Small intestine (tissue), 7 donors: ENCODE measurements around the gene KIRREL3. TPM values are rescaled to one million over a fixed set of nuclear protein-coding genes. Genes with fewer than 3 reads are reported as not detected.

Source experiments
- DNase-seq, 2 donors: peaks; one replicate each; pipeline versions ENCODE4 v3.0.0 to v3.0.0-alpha.2; 2013
- FAIRE-seq: peaks from 2 replicates; lab custom pipeline; 2012; peaks lifted over from hg19 to GRCh38; lab: Jason Lieb, UNC
- H3K27ac ChIP-seq, 3 donors: one replicate each; pipeline ENCODE4 v1.5.1; 2013; ENCODE audit warnings: low read length in 2 of 3, mild to moderate bottlenecking in 2 of 3, control low read depth in 1 of 3, inconsistent platforms in 1 of 3, low read depth in 1 of 3, moderate library complexity in 1 of 3
- H3K27me3 ChIP-seq, 3 donors: one replicate each; pipeline ENCODE4 v1.6.1; 2013; ENCODE audit warnings: low read length in 3 of 3, inconsistent platforms in 1 of 3; ENCODE audit not compliant: control insufficient read depth in 3 of 3, insufficient read depth in 3 of 3
- H3K36me3 ChIP-seq, 3 donors: one replicate each; pipeline ENCODE4 v1.6.1; 2013; ENCODE audit warnings: low read length in 3 of 3, inconsistent platforms in 1 of 3, low read depth in 1 of 3, mild to moderate bottlenecking in 1 of 3, moderate library complexity in 1 of 3; ENCODE audit not compliant: control insufficient read depth in 3 of 3, insufficient read depth in 2 of 3
- H3K4me1 ChIP-seq, 3 donors: one replicate each; pipeline ENCODE4 v1.6.1; 2013; ENCODE audit warnings: low read length in 2 of 3, inconsistent platforms in 1 of 3, low read depth in 1 of 3, mild to moderate bottlenecking in 1 of 3, moderate library complexity in 1 of 3; ENCODE audit not compliant: control insufficient read depth in 3 of 3, insufficient read depth in 2 of 3
- H3K4me3 ChIP-seq, 3 donors: one replicate each; pipeline ENCODE4 v1.5.1; 2013; ENCODE audit warnings: low read length in 3 of 3, control low read depth in 1 of 3, inconsistent platforms in 1 of 3, low read depth in 1 of 3, mild to moderate bottlenecking in 1 of 3, moderate library complexity in 1 of 3
- H3K9me3 ChIP-seq, 2 donors: one replicate each; pipeline ENCODE4 v1.6.1; 2013; ENCODE audit warnings: low read depth in 1 of 2, low read length in 1 of 2; ENCODE audit not compliant: control insufficient read depth in 2 of 2, insufficient read depth in 1 of 2
- WGBS, 3 donors: extraction: QIAGEN DNeasy Blood & Tissue Kit; methylation state at CpG; one replicate each; pipeline ENCODE4 v1.1.7; 2013; 5-methylcytosine and 5-hydroxymethylcytosine counted together
- polyA plus RNA-seq, 4 donors: library from polyadenylated mRNA; stranded (reverse) in 3 of 4; unstranded in 1 of 4; fragments of 200-250 nt in 3 of 4; fragments of 120-200 nt in 1 of 4; gene quantifications; one replicate each; pipeline versions ENCODE4 v1.2.1 to v1.2.3, GENCODE V29; 2013
- donor health status: healthy with polysubstance abuse.
- donor health status: control.
- donor health status: control.
- donor health status: Bipolar disorder and iron deficiency.
- donor health status: healthy.

The KIRREL3 gene
- polyA plus RNA-seq, 4 donors: 0.18 to 0.61 TPM; not detected in 2

GRCh38 chr11:126743628-126744027 lies 256.9 kb downstream of the KIRREL3 start:
- WGBS, 3 donors: 44 to 57% (median 47%) methylated on average over 2 of the region's 2 CpGs
- FAIRE-seq: no peak

DNA sequence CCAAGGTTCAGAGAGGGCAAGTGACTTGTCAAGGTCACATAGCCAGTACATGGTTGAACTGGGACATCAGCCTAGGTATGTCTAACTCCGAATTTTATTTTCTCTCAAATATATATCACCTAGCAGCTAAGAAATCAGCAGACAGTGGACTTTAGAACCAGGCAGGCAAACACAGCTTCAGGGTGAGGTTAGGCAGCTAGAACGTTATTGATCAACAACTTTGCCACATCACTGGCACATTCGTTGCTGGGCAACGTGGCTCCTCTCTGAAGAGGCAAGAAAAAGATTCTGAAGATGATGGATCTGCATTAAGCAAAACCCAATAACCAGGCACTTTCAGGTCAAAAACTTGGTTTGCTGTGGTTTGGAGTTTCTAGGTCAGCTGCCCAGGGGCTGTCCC lies 258.0 kb downstream of the KIRREL3 start:
- Histone ChIP-seq H3K36me3 (no peaks in the 10 kb centered on the region), H3K9me3 (no peaks in the 10 kb centered on the region), H3K27ac (no peak overlapping the region), H3K4me1 (no peaks in the 10 kb centered on the region), H3K4me3 (no peak overlapping the region), H3K27me3 (peaks cover 0 to 3% (median 0%) of the 10 kb centered on the region in 3 donors)
- DNase-seq: peak in 1 of 2 donors; percentile 16
- no peak for FAIRE-seq
- 15 to 54% (median 32%) methylated on average over 4 of the region's 4 CpGs for WGBS, 3 donors

More at GRCh38 chr11:126743628-126744027, 256.9 kb downstream of the KIRREL3 start:
- Histone ChIP-seq H3K4me3 (no peak overlapping the region), H3K4me1 (no peaks in the 10 kb centered on the region), H3K27me3 (peaks cover 0 to 3% (median 0%) of the 10 kb centered on the region in 3 donors), H3K9me3 (no peaks in the 10 kb centered on the region), H3K27ac (no peak overlapping the region), H3K36me3 (no peaks in the 10 kb centered on the region)
- no peak for DNase-seq

- 67 to 84% (median 74%) methylated on average over 1 of the region's 1 CpG for WGBS, 3 donors
- no peak for DNase-seq
- Histone ChIP-seq H3K9me3 (no peaks in the 10 kb centered on the region), H3K27ac (no peak overlapping the region), H3K4me3 (no peak overlapping the region), H3K4me1 (no peaks in the 10 kb centered on the region), H3K27me3 (peaks cover 0 to 5% (median 0%) of the 10 kb centered on the region in 3 donors), H3K36me3 (no peaks in the 10 kb centered on the region)
- FAIRE-seq: no peak
Observed at GRCh38 chr11:126740846-126741245, 259.7 kb downstream of the KIRREL3 start.

DNA sequence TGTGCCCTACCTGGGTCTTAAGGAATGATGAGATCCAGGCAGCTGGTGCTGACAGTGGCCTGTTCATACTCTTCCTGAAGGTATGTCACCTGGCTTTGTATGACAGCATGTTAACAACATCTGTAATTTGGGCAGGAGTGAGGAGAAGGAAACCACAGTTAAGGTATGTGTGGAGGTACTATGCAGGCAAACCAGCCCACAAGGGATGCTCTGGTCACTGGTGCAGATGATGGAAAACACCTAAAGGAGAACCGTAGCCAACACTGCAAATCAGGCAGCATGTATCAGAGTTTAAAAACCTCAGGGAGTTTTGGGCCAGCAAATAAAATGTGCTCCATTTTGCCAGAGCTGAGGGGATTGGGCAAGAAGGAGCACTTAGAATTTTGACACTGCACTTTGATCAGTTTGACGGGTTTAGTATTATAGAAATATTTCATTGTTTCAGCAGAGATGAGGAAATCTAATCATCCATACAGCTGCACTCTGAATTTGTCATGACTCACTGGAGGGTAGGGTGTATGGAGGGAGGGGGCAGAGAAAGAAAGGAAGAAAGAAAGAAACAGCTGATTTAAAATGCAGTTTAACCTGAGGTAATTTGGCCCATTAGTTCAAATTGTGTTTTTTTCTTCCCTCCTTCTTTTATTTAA lies 260.9 kb downstream of the KIRREL3 start:
- 43 to 57% (median 57%) methylated on average over 2 of the region's 2 CpGs for whole genome bisulfite sequencing, 3 donors
- no peaks in the 10 kb centered on the region for H3K36me3 ChIP-seq
- FAIRE-seq (no peak), DNase-seq (no peak)
- H3K4me1 ChIP-seq: no peaks in the 10 kb centered on the region
- H3K27me3 ChIP-seq: peaks cover 0 to 5% (median 0%) of the 10 kb centered on the region in 3 donors
- no peak overlapping the region for H3K27ac ChIP-seq
- no peaks in the 10 kb centered on the region for H3K9me3 ChIP-seq
- H3K4me3 ChIP-seq: no peak overlapping the region

GRCh38 chr11:126738295-126739031 lies 262.1 kb downstream of the KIRREL3 start:
- H3K36me3 ChIP-seq: no peaks in the 10 kb centered on the region
- no peaks in the 10 kb centered on the region for H3K4me1 ChIP-seq
- H3K27me3 ChIP-seq: peaks cover 0 to 5% (median 0%) of the 10 kb centered on the region in 3 donors
- DNase-seq: no peak
- no peak for FAIRE-seq
- H3K4me3 ChIP-seq: no peak overlapping the region
- 57 to 74% (median 62%) methylated on average over 9 of the region's 9 CpGs for WGBS, 3 donors
- no peak overlapping the region for H3K27ac ChIP-seq
- H3K9me3 ChIP-seq: no peaks in the 10 kb centered on the region

GRCh38 chr11:126736682-126737572 lies 263.6 kb downstream of the KIRREL3 start:
- 60 to 71% (median 65%) methylated on average over 10 to 12 of the region's 12 CpGs for WGBS, 3 donors
- no peak for FAIRE-seq
- Histone ChIP-seq H3K27ac (no peak overlapping the region), H3K36me3 (no peaks in the 10 kb centered on the region), H3K4me1 (no peaks in the 10 kb centered on the region), H3K4me3 (no peak overlapping the region), H3K9me3 (no peaks in the 10 kb centered on the region), H3K27me3 (peaks cover 0 to 5% (median 0%) of the 10 kb centered on the region in 3 donors)
- no peak for DNase-seq

DNA sequence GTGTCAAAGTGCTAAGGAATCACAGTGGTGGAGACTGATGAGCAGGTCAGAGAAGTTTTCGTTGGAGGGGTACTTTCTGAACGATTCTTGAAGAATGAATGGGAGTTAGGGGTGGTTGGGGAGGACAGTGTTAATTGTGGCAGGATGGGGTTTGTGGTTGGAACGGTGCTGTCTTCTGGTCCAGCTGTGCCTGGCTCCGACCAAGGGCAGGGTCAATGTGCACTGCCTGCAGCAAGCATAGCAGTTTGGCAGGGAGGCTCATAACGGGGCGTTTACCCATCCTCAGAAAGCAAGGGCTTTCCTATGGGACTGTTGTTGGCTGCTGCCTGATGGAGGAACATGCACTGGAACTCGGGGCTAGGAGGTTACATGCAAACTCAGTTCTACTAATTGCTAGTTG lies 265.8 kb downstream of the KIRREL3 start:
- WGBS, 3 donors: 57 to 65% (median 59%) methylated on average over 7 of the region's 7 CpGs

DNA sequence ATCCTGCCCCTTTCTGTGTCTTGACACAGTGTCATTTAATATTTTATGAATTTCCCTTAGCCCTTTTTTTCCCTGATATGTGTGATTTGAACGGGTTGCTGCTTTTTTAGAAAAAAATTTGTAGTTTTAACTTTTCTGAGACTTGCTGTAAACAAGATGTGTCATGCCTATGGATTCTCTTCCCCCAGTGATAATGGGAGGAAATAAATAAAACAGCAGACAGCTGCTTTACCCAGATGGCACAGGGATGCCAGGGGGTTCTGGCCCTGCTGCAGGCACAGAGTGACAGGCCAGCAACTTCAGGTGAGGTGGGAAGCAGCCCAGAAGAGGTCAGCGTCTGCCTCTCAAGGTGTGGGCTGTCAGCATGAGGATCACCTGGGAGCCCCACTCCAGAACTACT lies 266.9 kb downstream of the KIRREL3 start:
- DNase-seq: no peak
- Histone ChIP-seq H3K9me3 (no peaks in the 10 kb centered on the region), H3K4me1 (no peaks in the 10 kb centered on the region), H3K27ac (no peak overlapping the region), H3K4me3 (no peak overlapping the region), H3K36me3 (no peaks in the 10 kb centered on the region), H3K27me3 (peaks cover 0 to 3% (median 0%) of the 10 kb centered on the region in 3 donors)
- 56 to 81% (median 60%) methylated on average over 2 of the region's 2 CpGs for WGBS, 3 donors
- FAIRE-seq: no peak

More for the DNA sequence above, 265.8 kb downstream of the KIRREL3 start:
- FAIRE-seq: no peak
- no peaks in the 10 kb centered on the region for H3K4me1 ChIP-seq
- peaks cover 0 to 3% (median 0%) of the 10 kb centered on the region in 3 donors for H3K27me3 ChIP-seq
- no peaks in the 10 kb centered on the region for H3K36me3 ChIP-seq
- H3K27ac ChIP-seq: no peak overlapping the region
- no peak for DNase-seq
- H3K9me3 ChIP-seq: no peaks in the 10 kb centered on the region
- H3K4me3 ChIP-seq: no peak overlapping the region
